Measurements from ENCODE around the gene TCEAL7. TPM values are rescaled to one million over a fixed set of nuclear protein-coding genes. Genes with fewer than 3 reads are reported as not detected.

TCEAL7 gene
- total and polyA plus RNA-seq, 8 donors, result 2.6 to 51.3 (median 11.0) TPM

GRCh38 chrX:103367502-103367901, 37.5 kb downstream of the TCEAL7 start:
- Histone ChIP-seq H3K4me3 (no peak overlapping the region), H3K27me3 (peaks cover 0 to 7% (median 0%) of the 10 kb centered on the region in 3 donors), H3K36me3 (no peaks in the 10 kb centered on the region), H3K27ac (no peak overlapping the region), H3K4me1 (no peaks in the 10 kb centered on the region), H3K9me3 (no peaks in the 10 kb centered on the region)
- intact Hi-C loops (cut with DNase I; ENCODE audit: low total_unique reads), result no loop called here
- no peak for TF ChIP-seq POLR2AphosphoS5 (IDR thresholded peaks at IDR 0.05)
- TF ChIP-seq EP300 (IDR thresholded peaks at IDR 0.05), result no peak
- no peak for TF ChIP-seq POLR2A (IDR thresholded peaks at IDR 0.05)
- TF ChIP-seq, protein P1, sequence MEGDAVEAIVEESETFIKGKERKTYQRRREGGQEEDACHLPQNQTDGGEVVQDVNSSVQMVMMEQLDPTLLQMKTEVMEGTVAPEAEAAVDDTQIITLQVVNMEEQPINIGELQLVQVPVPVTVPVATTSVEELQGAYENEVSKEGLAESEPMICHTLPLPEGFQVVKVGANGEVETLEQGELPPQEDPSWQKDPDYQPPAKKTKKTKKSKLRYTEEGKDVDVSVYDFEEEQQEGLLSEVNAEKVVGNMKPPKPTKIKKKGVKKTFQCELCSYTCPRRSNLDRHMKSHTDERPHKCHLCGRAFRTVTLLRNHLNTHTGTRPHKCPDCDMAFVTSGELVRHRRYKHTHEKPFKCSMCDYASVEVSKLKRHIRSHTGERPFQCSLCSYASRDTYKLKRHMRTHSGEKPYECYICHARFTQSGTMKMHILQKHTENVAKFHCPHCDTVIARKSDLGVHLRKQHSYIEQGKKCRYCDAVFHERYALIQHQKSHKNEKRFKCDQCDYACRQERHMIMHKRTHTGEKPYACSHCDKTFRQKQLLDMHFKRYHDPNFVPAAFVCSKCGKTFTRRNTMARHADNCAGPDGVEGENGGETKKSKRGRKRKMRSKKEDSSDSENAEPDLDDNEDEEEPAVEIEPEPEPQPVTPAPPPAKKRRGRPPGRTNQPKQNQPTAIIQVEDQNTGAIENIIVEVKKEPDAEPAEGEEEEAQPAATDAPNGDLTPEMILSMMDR (IDR thresholded peaks at IDR 0.05), result no peak
- 55 to 90% (median 75%) methylated on average over 1 of the region's 1 CpG for WGBS, 5 donors
- DNase-seq, result no peak

DNA sequence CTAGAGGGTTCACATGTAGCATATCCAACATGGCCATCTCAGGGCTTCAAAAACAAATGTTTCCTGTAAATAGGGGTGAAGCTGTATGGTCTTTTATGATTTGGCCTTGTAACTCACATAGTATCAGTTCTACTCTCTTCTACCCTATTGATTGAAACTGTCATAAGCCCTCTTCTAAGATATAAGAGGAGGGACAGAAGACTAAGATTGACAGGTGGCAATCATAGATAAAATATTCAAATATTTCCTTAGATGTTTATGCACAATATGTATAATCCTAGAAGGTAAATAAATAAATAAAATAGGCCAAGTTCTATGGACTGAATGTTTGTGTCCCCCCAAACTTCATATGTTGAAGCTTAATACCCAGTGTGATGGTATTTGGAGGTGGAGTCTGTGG, 39.4 kb downstream of the TCEAL7 start:
- no peak for DNase-seq
- no peaks in the 10 kb centered on the region for H3K4me1 ChIP-seq
- TF ChIP-seq POLR2A (IDR thresholded peaks at IDR 0.05) (no peak), EP300 (IDR thresholded peaks at IDR 0.05) (no peak), POLR2AphosphoS5 (IDR thresholded peaks at IDR 0.05) (no peak)
- TF ChIP-seq, protein P1 (IDR thresholded peaks at IDR 0.05), result no peak
- intact Hi-C loops (cut with DNase I; ENCODE audit: low total_unique reads), result no loop called here
- no peaks in the 10 kb centered on the region for H3K9me3 ChIP-seq
- peaks cover 0 to 3% (median 0%) of the 10 kb centered on the region in 3 donors for H3K27me3 ChIP-seq
- no peaks in the 10 kb centered on the region for H3K36me3 ChIP-seq
- no peak overlapping the region for H3K27ac ChIP-seq
- no peak overlapping the region for H3K4me3 ChIP-seq

DNA sequence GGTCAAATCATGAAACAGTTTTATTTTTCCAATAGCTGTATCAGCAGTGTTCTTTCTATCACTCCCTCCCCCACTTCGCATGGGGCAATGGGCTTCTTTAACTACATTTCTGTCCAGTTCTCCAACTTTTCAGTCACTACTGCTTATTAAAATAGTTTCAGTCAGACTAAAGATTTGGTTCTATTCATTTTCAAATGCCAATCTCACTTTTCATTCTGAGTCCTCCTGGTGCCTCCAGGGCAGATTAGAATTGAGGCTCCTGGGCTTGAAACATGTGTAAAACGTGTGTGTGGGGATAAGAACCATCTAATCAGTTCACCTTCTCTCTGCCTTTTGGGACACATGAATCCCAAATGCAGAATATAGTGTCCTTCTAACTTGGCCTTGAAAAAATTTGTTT, 42.8 kb downstream of the TCEAL7 start:
- intact Hi-C loops (cut with DNase I; ENCODE audit: low total_unique reads), result no loop called here
- H3K9me3 ChIP-seq, result no peaks in the 10 kb centered on the region
- DNase-seq, result no peak
- no peak overlapping the region for H3K27ac ChIP-seq
- H3K27me3 ChIP-seq, result peaks cover 0 to 12% (median 0%) of the 10 kb centered on the region in 3 donors
- H3K4me1 ChIP-seq, result no peaks in the 10 kb centered on the region
- TF ChIP-seq, protein P1 (IDR thresholded peaks at IDR 0.05), result no peak
- TF ChIP-seq POLR2A (IDR thresholded peaks at IDR 0.05), result no peak
- TF ChIP-seq EP300 (IDR thresholded peaks at IDR 0.05), result no peak
- TF ChIP-seq POLR2AphosphoS5 (IDR thresholded peaks at IDR 0.05), result no peak
- WGBS, 5 donors, result 40 to 71% (median 67%) methylated on average over 2 of the region's 2 CpGs
- H3K4me3 ChIP-seq, result no peak overlapping the region
- no peaks in the 10 kb centered on the region for H3K36me3 ChIP-seq

DNA sequence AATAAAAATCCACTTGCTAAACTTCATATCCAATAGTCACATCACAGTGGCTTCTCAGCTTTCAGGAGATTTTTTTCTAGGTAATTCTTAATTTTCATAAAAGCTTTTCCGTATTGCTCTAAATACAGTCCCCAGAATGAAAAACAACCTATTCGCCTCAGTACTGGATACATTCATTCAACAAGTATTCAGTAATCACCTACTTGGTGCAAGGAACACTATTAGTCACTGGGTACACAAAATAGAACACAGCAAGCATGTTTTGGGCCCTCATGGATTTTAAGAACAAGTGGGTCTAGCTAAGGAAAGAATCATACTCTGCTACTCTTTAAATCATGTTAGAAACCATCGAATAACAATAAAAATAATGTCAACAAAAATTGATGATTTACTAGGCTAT, 43.5 kb downstream of the TCEAL7 start:
- Histone ChIP-seq H3K4me1 (peaks cover 0 to 2% (median 0%) of the 10 kb centered on the region in 4 donors), H3K27me3 (peaks cover 0 to 9% (median 0%) of the 10 kb centered on the region in 3 donors), H3K27ac (no peak overlapping the region), H3K9me3 (no peaks in the 10 kb centered on the region), H3K4me3 (no peak overlapping the region), H3K36me3 (no peaks in the 10 kb centered on the region)
- WGBS, 5 donors, result 66 to 79% (median 78%) methylated on average over 3 of the region's 3 CpGs
- DNase-seq, result no peak
- no peak for TF ChIP-seq POLR2A (IDR thresholded peaks at IDR 0.05)
- TF ChIP-seq POLR2AphosphoS5 (IDR thresholded peaks at IDR 0.05), result no peak
- intact Hi-C loops (cut with DNase I; ENCODE audit: low total_unique reads), result no loop called here

DNA sequence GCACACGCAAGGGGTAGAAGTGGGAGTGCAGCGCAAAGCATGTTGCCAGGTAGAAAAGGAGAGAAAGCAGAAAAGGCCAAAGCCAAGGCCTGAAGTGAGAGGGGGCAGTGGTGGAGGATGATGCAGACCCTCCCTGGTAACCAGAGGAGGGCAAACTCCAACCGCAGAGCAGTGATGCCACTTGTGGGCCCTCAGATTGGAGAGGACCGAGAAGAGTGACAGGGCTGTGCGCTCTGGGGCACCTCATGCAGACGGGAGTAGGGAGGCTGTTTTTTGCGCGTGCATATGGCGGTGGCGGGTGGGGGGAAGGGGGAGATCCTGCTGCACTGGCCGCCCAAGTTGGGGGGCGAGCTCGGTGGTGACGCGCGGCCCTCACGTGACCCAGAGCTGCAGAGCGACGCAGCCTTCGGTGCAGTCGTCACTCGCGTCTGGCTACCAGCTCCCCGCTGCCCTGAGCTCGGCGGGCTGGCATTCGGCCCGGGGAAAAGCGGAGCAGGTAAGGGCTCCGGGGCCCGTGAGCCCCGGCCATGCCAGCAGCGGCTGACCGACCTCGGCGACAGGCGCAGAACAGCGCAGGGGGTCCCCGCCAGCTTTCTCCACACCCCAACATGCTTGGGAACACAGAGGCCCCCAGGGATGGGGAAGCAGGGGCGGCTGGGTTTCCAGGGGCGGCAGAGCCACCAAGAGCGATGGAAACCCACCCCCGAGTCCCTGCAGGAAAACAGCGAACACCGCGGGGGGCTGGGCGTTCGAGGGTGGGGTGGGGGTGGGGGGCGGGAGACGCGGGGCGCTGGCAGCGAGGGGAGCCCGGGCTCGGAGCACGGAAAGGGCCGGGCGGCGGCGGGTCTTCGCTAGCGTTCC, 46.3 kb downstream of the TCEAL7 start, which contains the start of gene BEX3:
Gene BEX3, plus strand, starts transcription at position 421 of the 861 bp plus-strand sequence. CDS start 984 bp downstream, outside the sequence.
- 3 to 35% (median 14%) methylated on average over 13 to 61 of the region's 62 CpGs for WGBS, 5 donors
- peaks cover 0 to 9% (median 0%) of the 10 kb centered on the region in 3 donors for H3K27me3 ChIP-seq
- H3K4me3 ChIP-seq, result peak within 1 kb of the TSS; percentile 67 to 69 (median 68)
- no peaks in the 10 kb centered on the region for H3K9me3 ChIP-seq
- H3K36me3 ChIP-seq, result no peaks in the 10 kb centered on the region
- TF ChIP-seq, protein P1 (IDR thresholded peaks at IDR 0.05), result no peak
- TF ChIP-seq POLR2AphosphoS5 (IDR thresholded peaks at IDR 0.05), result peak; percentile 40 to 74 (median 64)
- no peak for TF ChIP-seq EP300 (IDR thresholded peaks at IDR 0.05)
- TF ChIP-seq POLR2A (IDR thresholded peaks at IDR 0.05), result no peak
- peak; percentile 66 to 92 for DNase-seq
- H3K27ac ChIP-seq, result peak within 1 kb of the TSS; percentile 47 to 88 (median 78)
- intact Hi-C loops (cut with DNase I; ENCODE audit: low total_unique reads), result no loop called here
- peaks cover 0 to 4% (median 0%) of the 10 kb centered on the region in 4 donors for H3K4me1 ChIP-seq

Measured in stomach (tissue), 9 donors.